Erythroblast (primary cell): ENCODE measurements around the gene KCNH6.

Experiments
- GATA1 ChIP-seq: IDR thresholded peaks from 2 replicates; pipeline ENCODE4 v1.6.1; 2011; ENCODE audit warnings: low read depth, mild to moderate bottlenecking, control low read depth, low read length, moderate library complexity
- POLR2A ChIP-seq: IDR thresholded peaks from 2 replicates; pipeline ENCODE4 v1.6.1; 2011; ENCODE audit warnings: mild to moderate bottlenecking, low read length

GRCh38 chr17:63544467-63545301 lies 21.5 kb downstream of the KCNH6 start:
- no peak for TF ChIP-seq POLR2A
- no peak for TF ChIP-seq GATA1
